GM21529 (cell line): ENCODE results near the gene MSI2.

Experiments used
- ATAC-seq: cut with Tn5 transposase; IDR thresholded peaks from one replicate; pipeline ENCODE4 v1.9.1; 2021; ENCODE audit not compliant: unreplicated experiment

Gene MSI2

DNA sequence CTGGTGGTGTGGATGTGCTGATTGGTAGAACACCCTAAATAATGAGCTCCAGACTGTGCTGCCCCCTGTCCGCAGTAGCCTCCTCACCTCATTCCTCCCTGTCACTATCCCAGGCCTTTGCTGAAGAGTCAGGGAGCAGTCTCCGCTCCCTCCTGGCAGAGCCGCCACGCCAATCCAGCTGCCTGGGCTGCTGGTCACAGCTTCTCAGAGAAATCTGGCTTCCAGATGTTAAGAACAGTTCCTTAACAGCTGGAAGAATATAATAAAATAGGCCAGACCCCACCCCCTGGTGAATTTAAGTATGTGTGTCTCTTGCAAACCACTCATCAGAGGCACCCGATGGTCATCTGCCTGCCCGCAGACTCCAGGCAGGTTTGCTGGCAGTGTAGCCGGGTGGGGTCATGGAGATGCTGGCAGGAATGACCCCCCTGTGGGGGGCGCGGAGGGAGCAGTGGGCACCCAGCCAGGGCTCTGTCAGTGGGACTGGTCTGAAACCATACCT lies 327.8 kb downstream of the MSI2 start:
- no peak for ATAC-seq

DNA sequence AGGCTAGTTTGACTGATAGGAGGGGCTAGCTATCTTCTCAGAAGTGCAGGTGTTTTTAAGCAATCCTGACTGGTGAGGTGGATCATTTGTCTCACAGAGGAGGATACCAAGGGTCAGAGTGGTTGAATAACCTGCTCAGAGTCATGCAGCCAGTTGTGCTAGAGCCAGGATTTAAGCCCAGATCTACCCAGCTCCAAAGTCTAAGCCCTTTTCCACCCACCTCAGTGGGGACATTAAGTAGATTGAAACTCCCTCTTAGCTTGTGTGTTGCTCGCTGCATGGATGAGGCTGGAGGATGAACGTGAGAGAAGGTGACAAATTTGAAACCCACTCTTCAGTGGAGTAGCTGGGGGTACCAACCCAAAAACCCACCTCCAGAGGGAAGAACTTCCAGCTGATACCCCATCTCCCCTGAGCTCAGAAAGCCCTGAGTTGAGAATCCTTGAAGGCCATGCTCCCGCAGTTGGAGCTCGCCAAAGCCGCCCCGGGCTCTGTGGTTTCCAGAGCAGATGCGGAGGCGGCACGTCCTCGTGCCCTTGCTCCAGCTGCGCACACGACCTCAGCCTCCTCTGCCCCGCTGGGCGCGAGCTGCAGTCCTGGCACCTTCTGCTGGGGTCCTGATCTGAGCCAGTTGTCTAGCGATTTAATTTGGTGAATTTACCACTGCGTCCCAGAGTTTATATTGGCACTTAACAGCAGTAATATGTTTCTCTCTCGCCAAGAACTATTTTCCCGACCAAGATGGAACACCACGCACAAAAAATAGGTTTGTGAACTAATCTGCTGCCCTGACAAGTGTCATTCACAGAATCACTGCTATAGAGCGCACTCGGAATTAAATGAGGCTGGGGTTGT lies 329.2 kb downstream of the MSI2 start:
- no peak for ATAC-seq

DNA sequence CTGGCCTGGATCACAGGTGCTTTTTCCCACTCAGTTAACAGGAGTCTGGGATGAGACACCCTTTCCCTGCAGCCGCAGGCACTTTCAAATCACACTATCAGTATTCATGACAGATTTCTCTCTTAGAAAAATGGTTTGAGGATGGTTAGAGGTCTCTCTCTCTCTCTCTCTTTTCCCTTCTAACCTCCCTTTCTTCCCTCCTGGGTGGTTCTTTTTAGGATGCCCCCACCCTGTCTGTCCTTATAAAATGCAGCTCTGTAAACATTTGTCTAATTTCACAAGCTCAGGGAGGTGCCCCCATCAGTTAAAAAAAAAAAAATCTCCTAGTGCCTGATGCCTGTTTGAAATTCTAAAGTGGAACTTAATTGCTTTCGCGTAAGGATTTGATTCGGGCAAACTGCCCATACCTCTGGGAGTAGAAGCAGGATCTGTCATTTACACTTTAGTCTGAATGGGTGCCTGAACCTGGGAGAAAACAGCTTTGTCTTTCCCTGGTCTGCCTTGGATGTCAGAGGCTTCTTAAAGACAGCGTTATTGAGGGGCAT lies 329.9 kb downstream of the MSI2 start:
- ATAC-seq = no peak

DNA sequence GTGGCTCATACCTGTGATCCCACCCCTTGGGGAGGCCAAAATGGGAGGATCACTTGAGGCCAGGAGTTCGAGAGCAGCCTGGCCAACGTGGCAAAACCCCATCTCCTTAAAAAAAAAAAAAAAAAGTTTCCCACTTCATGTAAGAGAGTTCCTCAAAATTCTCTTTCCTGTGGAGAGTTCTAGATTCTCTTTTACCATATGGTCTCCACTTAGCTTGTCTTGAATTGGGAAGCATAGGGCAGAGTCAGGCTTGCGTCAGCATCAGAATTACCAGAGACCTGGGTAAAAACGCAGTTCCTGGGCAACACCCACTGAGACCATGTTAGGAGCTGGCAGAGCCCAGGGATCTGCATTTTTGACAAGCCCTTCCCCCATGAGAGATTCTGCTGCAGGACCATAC lies 330.4 kb downstream of the MSI2 start:
- ATAC-seq = no peak

DNA sequence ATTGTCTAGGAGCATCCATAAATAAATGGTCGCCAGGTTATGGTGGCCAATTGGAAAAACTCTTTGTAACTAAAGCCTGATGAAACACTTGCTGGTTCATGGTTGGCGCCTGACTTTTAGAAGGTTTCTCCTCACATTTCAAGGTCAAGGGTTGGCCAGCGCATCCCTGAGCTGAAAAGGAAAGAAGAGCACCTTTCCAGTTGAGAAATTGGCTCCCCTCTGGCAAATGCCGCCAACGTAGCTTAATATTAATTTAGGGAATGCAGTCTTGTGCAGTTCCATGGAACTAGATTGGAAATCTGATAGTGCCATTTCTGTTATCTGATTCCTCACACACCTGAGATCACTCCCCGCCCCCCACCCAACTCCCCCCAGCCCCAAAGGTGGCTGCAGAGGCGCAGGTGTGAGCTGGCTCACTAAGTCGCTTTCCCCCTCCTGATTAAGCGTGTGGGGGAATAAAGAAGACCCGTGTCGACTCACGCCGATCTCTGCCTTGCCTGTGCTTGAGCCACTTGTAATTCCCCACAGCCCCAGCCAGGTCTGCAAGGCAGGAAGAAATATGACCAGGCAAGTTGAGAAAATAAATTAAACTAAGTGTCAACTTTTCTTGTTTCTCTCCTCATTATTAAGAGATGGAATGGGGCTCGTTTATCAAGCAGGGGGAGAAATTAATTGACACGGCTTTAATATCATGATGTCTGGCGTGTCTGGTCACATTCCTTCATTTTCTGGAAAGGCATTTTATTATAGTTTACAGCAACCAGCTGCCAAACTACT lies 331.1 kb downstream of the MSI2 start:
- ATAC-seq = no peak

DNA sequence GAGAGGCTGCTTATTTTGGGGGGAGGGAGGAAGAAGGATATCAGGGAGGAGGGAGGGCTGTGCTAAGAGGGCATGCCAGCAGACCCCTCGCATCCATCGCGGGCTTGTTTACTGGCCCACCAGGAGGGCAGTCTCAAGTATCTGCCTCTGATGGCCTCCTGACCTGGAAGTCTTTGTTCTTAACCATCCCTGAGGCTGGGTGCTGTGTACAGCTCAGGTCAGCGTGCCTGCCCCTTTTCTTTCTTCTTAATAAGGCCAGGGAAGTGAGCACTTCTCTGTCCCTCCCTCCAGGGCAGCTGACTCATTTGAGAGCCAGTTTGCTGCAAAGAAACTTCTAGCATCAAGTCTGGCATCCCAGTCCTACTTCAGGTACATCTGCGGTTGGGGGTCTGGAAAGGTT lies 331.8 kb downstream of the MSI2 start:
- no peak for ATAC-seq

DNA sequence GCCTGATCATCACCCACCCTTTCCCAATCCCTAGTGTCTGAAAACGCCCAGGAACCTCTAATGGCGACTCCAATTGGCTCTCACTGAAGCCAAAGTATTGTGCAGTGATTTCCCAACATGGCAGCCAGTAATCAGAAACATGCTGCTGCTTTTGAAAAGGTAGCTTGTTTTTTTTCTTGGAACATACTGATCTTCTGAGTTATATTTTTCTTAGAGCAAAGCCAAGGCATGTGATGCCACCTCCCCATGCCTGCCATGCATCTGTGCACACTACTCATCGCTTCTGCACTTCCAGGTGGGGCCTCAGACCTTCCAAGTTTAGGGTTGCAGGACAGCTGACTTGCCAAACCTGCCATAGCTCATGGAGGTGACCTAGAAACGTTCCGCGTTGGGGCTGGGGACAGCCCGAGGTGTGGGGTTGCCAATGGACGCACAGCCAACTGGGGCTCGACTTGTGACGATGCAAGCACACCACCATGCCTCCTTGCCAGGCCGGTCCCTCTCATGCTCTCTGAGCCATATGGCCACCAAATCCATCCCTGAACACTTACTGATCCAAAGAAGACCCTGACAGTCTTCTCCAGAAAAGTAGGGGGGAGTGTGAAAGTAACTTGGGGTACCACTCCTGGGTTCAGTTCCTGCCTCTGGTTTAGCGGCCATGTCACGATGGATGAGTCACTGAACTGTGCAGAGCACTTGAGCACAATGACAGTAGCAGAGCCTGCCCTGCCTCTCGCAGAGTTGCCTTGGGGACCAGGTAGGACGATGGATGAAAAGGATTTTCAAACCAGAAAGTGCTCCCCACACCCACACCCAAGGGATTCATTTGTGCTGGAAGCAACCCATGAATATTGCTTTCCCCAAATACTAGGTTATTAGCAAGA lies 333.1 kb downstream of the MSI2 start:
- no peak for ATAC-seq

DNA sequence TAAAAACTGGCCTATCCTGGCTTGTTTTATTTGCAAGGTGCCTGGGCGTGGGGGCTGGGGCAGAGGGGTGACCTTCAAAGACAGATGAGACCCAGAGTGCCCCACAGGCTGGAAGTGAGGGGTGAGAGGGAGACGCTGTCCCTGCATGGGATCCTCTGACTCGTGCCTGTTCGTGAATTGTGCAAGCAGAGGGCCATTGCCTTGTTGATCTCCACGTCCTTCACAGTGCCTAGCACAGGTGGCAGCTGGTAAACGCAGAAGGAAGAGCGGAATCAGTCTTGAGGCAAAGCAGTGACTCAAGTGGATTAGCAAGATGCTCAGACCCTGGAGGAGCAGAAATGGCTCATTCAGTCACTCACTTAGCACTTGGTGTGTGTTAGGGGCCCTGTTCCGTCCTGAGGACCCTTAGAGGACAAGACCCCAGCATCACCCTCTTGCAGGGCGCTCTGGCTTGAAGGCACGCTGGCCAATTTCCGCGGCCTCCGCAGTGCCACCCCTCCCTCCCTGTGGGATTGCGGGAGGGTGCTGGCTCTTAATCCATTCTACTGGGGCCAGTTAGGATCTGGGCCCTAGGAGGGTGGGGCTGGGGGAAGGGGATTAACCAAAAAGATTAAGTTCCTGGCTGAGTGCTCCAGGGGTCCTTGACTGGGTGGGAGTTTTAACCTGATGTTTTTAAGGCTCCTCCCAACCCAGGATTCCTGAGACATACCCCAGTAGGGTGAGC lies 337.6 kb downstream of the MSI2 start:
- ATAC-seq = no peak

DNA sequence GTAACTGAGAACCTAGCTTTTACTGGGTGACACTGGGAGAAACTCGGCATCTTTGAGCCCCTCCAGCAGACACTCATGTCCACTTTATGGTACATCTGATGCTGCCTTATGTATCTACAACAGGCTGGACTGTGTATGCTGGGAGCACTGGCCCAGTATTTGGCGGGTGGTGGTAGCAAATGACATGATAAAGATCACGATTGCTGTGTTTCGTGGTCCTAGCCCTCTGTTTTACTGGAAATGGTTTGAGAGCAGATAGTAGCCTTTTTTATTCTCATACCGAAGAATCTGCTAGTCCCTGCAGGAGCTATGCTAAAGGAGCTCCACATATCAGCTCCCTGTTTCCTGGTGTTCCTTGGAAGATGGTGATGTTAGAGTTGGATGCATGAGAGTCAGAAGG lies 338.4 kb downstream of the MSI2 start:
- ATAC-seq = no peak

DNA sequence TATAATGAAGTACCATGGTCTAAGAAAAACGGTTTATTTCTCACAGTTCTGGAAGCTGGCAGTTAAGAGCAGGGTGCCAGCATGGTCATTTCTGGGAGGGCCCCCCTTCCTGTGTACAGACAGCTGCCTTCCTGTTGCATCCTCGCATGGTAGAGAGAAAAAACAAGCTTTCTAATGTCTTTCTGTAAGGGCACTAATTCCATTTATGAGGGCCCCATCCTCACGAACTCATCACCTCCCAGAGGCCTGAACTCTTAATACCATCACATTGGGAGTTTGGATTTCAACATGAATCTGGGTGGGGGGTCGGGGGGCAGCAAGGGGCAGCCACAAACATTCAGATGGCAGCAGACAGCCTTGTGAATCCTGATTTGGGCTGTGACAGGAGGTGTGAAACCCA lies 339.1 kb downstream of the MSI2 start:
- no peak for ATAC-seq

DNA sequence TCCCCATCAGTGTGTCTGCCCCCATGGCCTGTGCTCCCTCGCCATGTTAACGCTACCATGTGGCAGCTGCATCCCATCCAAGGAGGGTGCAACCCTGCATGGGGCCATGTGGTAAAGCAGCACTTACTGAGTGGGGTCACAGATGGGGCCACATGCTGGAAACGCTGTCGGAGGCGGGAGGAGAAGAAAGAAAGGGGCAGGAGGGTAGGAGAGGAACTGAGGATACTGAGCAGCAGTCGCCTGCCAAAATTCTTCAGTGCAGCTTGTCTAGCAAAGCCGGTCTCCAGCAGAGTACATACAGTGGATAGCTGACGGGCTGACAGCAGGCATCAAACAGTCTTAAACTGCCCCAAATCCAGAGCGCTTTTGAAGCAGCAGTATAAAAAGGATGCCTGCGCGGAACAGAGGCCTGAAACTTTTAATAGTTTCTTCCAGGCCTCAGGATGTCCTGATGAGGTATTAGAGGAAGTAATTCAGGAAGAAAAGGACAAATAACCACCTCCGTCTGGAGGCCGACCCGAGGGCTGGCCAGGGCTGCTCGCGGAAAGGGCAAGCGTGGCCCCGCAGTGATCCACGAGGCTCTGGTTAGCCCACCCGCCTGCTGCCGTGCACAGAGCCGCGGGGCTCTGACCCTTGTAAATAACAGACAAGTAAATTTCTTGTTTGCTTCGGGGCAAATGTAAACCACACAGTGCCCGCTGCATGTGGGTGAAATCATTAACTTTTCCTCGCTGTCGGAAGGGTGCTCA lies 339.8 kb downstream of the MSI2 start:
- ATAC-seq = no peak

DNA sequence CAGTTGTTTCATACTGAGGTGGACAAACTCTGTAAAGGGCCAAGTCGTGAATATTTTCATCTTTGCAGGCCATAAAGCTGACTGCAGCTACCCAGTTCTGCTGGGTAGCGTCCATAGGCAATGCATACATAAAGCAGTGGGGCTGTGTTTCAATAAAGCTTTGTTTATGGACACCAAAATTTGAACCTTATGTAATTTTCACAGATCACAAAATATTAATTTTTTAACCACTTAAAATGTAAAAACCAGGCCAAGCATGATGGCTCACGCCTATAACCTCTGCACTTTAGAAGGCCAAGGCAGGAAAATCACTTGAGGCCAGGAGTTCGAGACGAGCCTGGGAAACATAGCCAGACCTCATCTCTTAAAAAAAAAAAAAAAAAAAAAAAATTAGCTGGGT lies 340.8 kb downstream of the MSI2 start:
- no peak for ATAC-seq

DNA sequence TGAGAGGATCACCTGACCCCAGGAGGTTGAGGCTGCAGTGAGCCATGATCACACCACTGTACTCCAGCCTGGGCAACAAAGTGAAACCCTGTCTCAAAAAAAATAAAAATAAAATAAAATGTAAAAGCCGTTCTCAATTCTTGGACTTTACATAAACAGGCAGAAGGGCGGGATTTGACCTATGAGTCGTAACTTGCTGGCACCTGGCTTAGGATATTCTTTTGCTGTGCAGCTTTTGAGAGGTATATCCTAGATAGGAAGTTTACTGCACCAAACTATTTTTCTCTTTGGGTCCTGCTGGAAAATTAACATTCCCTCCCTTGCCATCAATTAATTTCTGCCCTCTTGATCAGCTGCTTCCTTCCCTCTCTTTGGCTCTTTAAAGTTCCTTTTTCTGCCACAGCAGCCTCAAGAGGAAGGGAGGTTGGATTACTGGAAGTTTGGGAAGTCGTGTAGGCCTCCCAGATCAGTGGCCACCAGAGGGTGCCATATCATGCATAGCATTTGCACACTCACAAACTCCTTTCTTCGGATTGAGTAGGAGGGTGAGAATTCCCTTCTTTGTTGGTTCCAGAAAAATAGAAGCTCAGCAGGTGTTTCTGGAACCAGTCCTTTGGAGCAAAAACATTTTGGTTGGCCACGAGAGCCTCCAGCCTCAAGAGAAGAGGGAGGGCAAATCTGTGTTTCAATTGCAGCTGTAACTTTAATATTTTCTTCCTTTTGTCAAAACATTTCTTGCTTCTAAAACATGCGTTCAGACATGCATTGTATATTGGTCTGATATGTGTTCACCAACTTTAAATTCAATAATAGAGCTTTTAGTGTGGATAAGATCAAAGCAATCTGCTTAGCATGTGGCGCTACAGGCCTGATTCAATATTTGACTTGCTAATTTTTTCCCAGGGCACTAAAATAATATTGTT lies 341.5 kb downstream of the MSI2 start:
- no peak for ATAC-seq

DNA sequence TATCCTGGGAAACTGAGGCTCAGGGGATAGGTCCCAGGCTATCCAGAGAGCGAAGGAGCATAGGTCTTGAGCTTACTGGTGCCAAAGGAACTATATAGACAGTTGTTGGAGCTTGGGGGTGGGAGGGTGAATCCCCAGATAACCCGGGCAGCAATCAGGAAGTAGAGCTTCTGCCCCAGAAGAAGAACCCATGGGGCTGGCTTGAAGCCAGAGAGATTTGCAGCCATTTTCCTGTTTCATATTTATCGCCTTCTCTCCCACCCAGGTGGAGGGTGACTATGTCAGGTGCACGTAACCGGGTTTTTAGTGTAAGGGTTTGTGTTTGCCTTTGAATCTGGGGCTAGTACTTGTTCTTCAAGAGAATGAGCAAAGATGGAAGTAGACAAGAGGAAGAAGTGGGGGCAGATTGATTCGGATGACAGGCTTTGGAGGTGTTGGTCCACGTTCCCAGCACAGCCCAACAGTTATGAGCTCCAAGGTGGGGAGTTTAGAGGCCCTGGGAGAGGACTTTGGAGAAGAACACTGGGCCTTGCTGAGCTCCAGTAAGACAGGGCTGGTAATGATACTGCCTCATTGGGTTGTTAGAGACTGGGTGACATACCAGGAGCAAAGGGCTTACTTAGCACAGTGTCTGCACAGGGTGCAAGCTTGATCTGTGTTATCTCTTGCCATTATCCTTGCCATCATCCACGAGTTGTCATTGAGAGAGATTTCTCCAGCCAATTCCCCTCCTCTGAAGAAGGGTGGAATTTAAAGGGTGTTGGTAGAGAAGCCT lies 343.1 kb downstream of the MSI2 start:
- no peak for ATAC-seq

DNA sequence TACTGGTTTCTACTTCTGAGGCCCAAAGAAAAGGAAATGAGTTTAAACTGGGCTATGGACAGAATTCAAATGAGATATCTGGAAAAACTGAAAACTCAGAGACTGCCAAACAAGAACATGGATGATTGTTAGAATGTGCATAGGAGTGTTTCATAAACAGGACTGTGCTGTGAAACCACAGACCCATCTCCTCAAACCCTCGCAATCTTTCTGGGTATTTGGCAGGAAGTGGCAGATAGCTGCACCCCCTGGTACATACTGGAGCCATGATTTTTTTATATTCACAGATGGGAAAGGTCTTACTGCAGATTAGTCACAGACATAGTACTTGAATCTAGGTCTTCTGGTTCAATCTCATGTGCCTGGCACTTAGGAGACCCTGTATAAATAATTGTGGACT lies 343.8 kb downstream of the MSI2 start:
- no peak for ATAC-seq

DNA sequence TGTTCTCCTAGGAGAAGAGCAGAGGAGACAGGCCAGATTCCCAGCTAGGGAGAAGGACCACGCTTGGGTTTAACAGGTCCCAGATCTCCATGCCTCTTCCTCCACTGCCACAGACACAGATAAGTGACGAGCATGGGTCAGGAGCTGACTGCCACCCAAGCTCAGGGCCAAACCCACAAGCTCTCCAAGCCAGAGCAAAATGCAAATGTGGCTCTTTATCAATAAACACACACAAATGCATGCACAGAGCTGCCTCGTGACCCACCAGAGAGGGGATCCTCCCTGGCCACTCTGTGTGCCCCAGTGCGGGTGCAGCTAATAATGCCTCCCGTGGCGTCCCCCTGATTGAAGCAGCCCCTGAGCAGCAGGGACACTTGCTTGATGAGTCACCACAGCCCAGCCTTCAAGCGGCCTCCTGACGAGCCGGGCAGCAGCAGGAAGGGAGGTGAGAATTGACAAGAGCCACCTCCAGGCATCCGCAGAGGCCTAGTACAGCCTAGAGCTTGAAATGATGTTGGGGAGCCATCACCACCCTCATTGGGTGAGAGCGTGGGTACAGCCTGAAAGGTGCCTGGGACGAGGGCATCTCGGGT lies 344.9 kb downstream of the MSI2 start:
- ATAC-seq = no peak

DNA sequence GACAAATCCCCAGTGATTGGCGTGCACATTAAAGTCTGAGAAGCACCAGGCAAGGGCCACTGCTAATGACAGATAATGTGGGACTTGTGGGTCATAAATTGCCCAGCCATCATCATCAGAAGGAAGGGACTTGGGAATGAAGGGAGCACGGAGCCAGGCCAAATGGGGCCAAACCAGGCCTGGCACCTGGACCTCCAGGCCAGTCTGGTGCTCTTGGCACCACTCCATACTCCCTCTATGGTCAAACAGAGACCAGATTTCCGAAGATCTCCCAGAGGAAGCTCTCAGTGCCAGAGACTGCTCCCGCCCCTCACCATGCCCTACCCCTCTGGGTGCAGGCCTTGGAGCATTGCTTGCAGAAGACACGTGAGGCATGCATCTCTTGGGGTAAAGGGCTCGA lies 346.6 kb downstream of the MSI2 start:
- ATAC-seq = no peak
